ENCODE results near the gene ZNF474. TPM values are rescaled to one million over a fixed set of nuclear protein-coding genes. Genes with fewer than 3 reads are reported as not detected.
A peak's percentile ranks its signal among the peaks of the same experiment; 100 is the strongest.

ZNF474 gene
- total RNA-seq, 1 donor from 2014 or later: not detected

- Histone ChIP-seq H3K9me3 (no peaks in the 10 kb centered on the region), H3K4me3 (no peak overlapping the region), H3K4me1 (no peaks in the 10 kb centered on the region), H3K36me3 (no peaks in the 10 kb centered on the region), H3K27ac (peak overlapping the region; percentile 18), H3K27me3 (no peaks in the 10 kb centered on the region)
- intact Hi-C loops (cut with DNase I): no loop called here
- DNase-seq: no peak
- no peak for ATAC-seq
- no peak for TF ChIP-seq CTCF (IDR thresholded peaks at IDR 0.05)
Measured at GRCh38 chr5:122126756-122127321, 2.5 kb upstream of the ZNF474 start.

- ATAC-seq (no peak), DNase-seq (no peak)
- no peak overlapping the region for H3K4me3 ChIP-seq
- H3K27me3 ChIP-seq: no peaks in the 10 kb centered on the region
- intact Hi-C loops (cut with DNase I): no loop called here
- TF ChIP-seq CTCF (IDR thresholded peaks at IDR 0.05): no peak
- H3K9me3 ChIP-seq: no peaks in the 10 kb centered on the region
- no peaks in the 10 kb centered on the region for H3K36me3 ChIP-seq
- H3K27ac ChIP-seq: no peak overlapping the region
- H3K4me1 ChIP-seq: no peaks in the 10 kb centered on the region
Measured at GRCh38 chr5:122130152-122130551, 806 bp downstream of the ZNF474 start.

- no peak for DNase-seq
- no peak overlapping the region for H3K4me3 ChIP-seq
- TF ChIP-seq CTCF (IDR thresholded peaks at IDR 0.05): no peak
- no peaks in the 10 kb centered on the region for H3K4me1 ChIP-seq
- no peaks in the 10 kb centered on the region for H3K36me3 ChIP-seq
- H3K27me3 ChIP-seq: no peaks in the 10 kb centered on the region
- H3K9me3 ChIP-seq: no peaks in the 10 kb centered on the region
- intact Hi-C loops (cut with DNase I): no loop called here
- no peak overlapping the region for H3K27ac ChIP-seq
- ATAC-seq: no peak
Measured at GRCh38 chr5:122137702-122138101, 8.4 kb downstream of the ZNF474 start.

GRCh38 chr5:122138356-122138755 is 9.0 kb downstream of the ZNF474 start:
- no peak for TF ChIP-seq CTCF (IDR thresholded peaks at IDR 0.05)
- no peaks in the 10 kb centered on the region for H3K9me3 ChIP-seq
- intact Hi-C loops (cut with DNase I): no loop called here

GRCh38 chr5:122140900-122141299 is 11.6 kb downstream of the ZNF474 start:
- ATAC-seq (no peak), DNase-seq (no peak)
- no peaks in the 10 kb centered on the region for H3K27me3 ChIP-seq
- H3K36me3 ChIP-seq: no peaks in the 10 kb centered on the region
- no peak for TF ChIP-seq CTCF (IDR thresholded peaks at IDR 0.05)
- H3K9me3 ChIP-seq: no peaks in the 10 kb centered on the region
- H3K4me3 ChIP-seq: no peak overlapping the region
- no peak overlapping the region for H3K27ac ChIP-seq
- intact Hi-C loops (cut with DNase I): no loop called here
- H3K4me1 ChIP-seq: no peaks in the 10 kb centered on the region

More at GRCh38 chr5:122138356-122138755, 9.0 kb downstream of the ZNF474 start:
- Histone ChIP-seq H3K4me1 (no peaks in the 10 kb centered on the region), H3K27ac (no peak overlapping the region), H3K36me3 (no peaks in the 10 kb centered on the region), H3K27me3 (no peaks in the 10 kb centered on the region), H3K4me3 (no peak overlapping the region)
- no peak for ATAC-seq
- DNase-seq: no peak

- ATAC-seq: no peak
- Histone ChIP-seq H3K4me3 (no peak overlapping the region), H3K9me3 (no peaks in the 10 kb centered on the region), H3K27me3 (no peaks in the 10 kb centered on the region), H3K36me3 (no peaks in the 10 kb centered on the region), H3K27ac (no peak overlapping the region), H3K4me1 (no peaks in the 10 kb centered on the region)
- TF ChIP-seq CTCF (IDR thresholded peaks at IDR 0.05): no peak
- intact Hi-C loops (cut with DNase I): no loop called here
- DNase-seq: no peak
Measured at GRCh38 chr5:122141751-122142150, 12.4 kb downstream of the ZNF474 start.
